GM18519 (cell line): ENCODE data around the gene EVC2.

Experiments
- ATAC-seq: cut with Tn5 transposase; IDR thresholded peaks from one replicate; pipeline ENCODE4 v1.9.1; 2021; ENCODE audit warnings: mild to moderate bottlenecking, moderate library complexity; ENCODE audit not compliant: unreplicated experiment, low FRiP score

The EVC2 gene

GRCh38 chr4:5713861-5714260 is 5.5 kb upstream of the EVC2 start:
- ATAC-seq, result no peak

- no peak for ATAC-seq
Measured at GRCh38 chr4:5712931-5713330, 4.6 kb upstream of the EVC2 start.

GRCh38 chr4:5712517-5712916 is 4.2 kb upstream of the EVC2 start:
- peak; percentile 36 for ATAC-seq

GRCh38 chr4:5711479-5712184 is 3.3 kb upstream of the EVC2 start:
- peak; percentile 8 for ATAC-seq

GRCh38 chr4:5710961-5711478 is 2.7 kb upstream of the EVC2 start, which contains the start of gene EVC:
EVC (plus strand) TSS chr4:5711201; CDS start chr4:5711381, 180 bp downstream.
- peak; percentile 27 for ATAC-seq

GRCh38 chr4:5710065-5710960 is 2.0 kb upstream of the EVC2 start:
- ATAC-seq, result peak; percentile 4

GRCh38 chr4:5709207-5709575 is 832 bp upstream of the EVC2 start:
- no peak for ATAC-seq

GRCh38 chr4:5707778-5708448 is 446 bp downstream of the EVC2 start:
- no peak for ATAC-seq

- no peak for ATAC-seq
Measured at GRCh38 chr4:5707366-5707765, 993 bp downstream of the EVC2 start.

GRCh38 chr4:5706486-5707290 is 1.7 kb downstream of the EVC2 start:
- ATAC-seq, result no peak

GRCh38 chr4:5705647-5706320 is 2.6 kb downstream of the EVC2 start:
- ATAC-seq, result no peak

GRCh38 chr4:5704276-5704675 is 4.1 kb downstream of the EVC2 start:
- ATAC-seq, result no peak

- ATAC-seq, result no peak
Measured at GRCh38 chr4:5703831-5704230, 4.5 kb downstream of the EVC2 start.

- no peak for ATAC-seq
Measured at GRCh38 chr4:5701971-5702370, 6.4 kb downstream of the EVC2 start.

GRCh38 chr4:5700459-5700858 is 7.9 kb downstream of the EVC2 start:
- ATAC-seq, result no peak

- ATAC-seq, result no peak
Measured at GRCh38 chr4:5696341-5696740, 12.0 kb downstream of the EVC2 start.

GRCh38 chr4:5693871-5694270 is 14.5 kb downstream of the EVC2 start:
- ATAC-seq, result no peak

GRCh38 chr4:5691491-5692132 is 16.7 kb downstream of the EVC2 start:
- no peak for ATAC-seq

GRCh38 chr4:5689065-5689464 is 19.3 kb downstream of the EVC2 start:
- ATAC-seq, result no peak
